HUES6 (cell line): ENCODE measurements around the gene GLT1D1.

Source experiments
- H3K27ac ChIP-seq: 2 replicates; pipeline ENCODE4 v1.7.0; 2013; ENCODE audit warnings: low read depth, mild to moderate bottlenecking, low read length, inconsistent platforms
- H3K27me3 ChIP-seq: 2 replicates; pipeline ENCODE4 v1.6.1; 2013; ENCODE audit warnings: low read length; ENCODE audit not compliant: control insufficient read depth, insufficient read depth
- H3K36me3 ChIP-seq: 2 replicates; pipeline ENCODE4 v1.6.1; 2013; ENCODE audit warnings: low read length; ENCODE audit not compliant: control insufficient read depth, insufficient read depth
- H3K4me1 ChIP-seq: 2 replicates; pipeline ENCODE4 v1.6.1; 2013; ENCODE audit warnings: low read length; ENCODE audit not compliant: control insufficient read depth, insufficient read depth
- H3K4me3 ChIP-seq: 2 replicates; pipeline ENCODE4 v1.5.1; 2013; ENCODE audit warnings: low read depth, low read length
- H3K9ac ChIP-seq: one replicate; pipeline ENCODE4 v1.6.1; 2013; ENCODE audit warnings: mild to moderate bottlenecking, low read length
- H3K9me3 ChIP-seq: 2 replicates; pipeline ENCODE4 v1.6.1; 2013; ENCODE audit warnings: low read depth, low read length; ENCODE audit not compliant: control insufficient read depth, insufficient read depth

Gene GLT1D1

DNA sequence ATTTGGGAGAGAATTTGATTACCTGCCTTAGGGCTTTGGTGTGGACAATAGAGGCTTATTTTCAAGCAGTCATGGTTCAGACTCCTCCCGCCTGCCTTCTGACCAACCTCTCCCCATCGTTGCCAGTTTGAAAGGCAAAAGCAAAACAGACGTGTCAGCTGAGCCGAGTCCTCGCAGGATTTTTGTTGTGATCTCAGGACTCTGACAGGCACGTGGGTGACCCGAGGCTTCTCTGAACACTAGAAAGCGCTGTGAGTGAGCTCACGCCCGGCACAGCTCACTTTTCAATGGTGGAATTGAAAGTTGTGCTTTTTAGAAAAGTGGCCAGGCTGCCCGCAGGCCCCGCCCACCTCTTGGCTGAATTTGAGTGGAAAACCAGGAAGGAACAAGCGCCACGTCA is 130.1 kb downstream of the GLT1D1 start:
- Histone ChIP-seq H3K27ac (no peak overlapping the region), H3K4me3 (no peak overlapping the region), H3K9ac (no peak overlapping the region), H3K36me3 (no peaks in the 10 kb centered on the region), H3K4me1 (peaks cover 8% of the 10 kb centered on the region), H3K9me3 (no peaks in the 10 kb centered on the region), H3K27me3 (no peaks in the 10 kb centered on the region)

DNA sequence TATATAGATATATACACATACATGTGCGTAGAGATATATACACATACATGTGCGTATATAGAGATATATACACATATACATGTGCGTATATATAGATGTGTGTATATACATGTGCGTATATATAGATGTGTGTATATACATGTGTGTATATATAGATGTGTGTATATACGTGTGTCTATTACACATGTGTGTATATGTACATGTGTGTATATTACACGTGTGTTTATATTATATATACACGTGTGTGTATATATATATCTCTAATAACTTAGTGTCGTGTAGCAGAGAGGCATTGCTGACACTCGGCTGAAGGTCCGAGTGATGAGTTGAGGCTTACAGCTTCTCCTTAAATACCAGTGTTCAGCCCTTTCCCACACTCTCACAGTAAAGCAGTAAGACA is 133.7 kb downstream of the GLT1D1 start:
- H3K4me1 ChIP-seq = peaks cover 5% of the 10 kb centered on the region; the same call in 1 of the 2 replicates
- no peaks in the 10 kb centered on the region for H3K27me3 ChIP-seq
- no peak overlapping the region for H3K9ac ChIP-seq
- H3K36me3 ChIP-seq = no peaks in the 10 kb centered on the region
- H3K27ac ChIP-seq = no peak overlapping the region
- no peak overlapping the region for H3K4me3 ChIP-seq
- peaks cover 8% of the 10 kb centered on the region; the same call in 1 of the 2 replicates for H3K9me3 ChIP-seq

DNA sequence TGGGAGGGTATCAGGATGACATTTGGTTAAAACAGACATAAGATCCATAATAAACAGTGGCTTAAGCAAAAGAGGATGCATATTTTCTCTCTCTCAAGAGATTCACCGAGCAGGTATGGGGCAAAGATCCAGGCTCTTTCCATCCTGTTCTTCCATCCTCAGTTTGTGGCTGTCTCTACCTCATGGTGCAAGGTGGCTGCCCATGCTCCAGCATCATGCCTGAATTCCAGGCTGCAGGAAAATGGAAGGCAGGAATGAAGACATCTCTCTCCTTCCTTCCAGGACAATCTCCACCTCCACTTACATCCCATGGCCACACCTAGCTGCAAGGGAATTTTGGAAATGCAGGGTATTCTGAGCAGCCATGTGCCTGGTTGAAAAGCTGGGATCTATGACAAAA is 136.0 kb downstream of the GLT1D1 start:
- H3K4me3 ChIP-seq = no peak overlapping the region
- H3K9me3 ChIP-seq = peaks cover 8% of the 10 kb centered on the region; the same call in 1 of the 2 replicates
- H3K27ac ChIP-seq = no peak overlapping the region
- no peaks in the 10 kb centered on the region for H3K27me3 ChIP-seq
- peaks cover 5% of the 10 kb centered on the region; the same call in 1 of the 2 replicates for H3K4me1 ChIP-seq
- no peak overlapping the region for H3K9ac ChIP-seq
- no peaks in the 10 kb centered on the region for H3K36me3 ChIP-seq

DNA sequence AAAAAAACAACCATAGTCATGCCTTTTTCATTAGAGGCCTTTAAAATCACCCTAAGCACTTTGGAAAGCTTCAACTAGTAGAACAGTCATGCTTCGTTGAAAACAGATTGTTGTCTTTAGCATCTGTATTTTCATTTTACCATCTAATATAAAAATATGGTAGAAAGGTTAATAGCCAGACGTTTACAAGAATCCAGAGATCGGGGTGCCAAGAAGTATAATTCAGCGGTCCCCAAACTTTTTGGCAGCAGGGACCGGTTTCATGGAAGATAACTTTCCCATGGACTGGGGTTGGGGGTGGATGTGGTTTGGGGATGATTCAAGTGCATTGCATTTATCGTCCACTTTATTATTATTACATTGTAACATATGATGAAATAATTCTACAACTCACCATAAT is 138.4 kb downstream of the GLT1D1 start:
- Histone ChIP-seq H3K9ac (no peak overlapping the region), H3K27ac (no peak overlapping the region), H3K4me1 (peaks cover 5% of the 10 kb centered on the region; the same call in 1 of the 2 replicates), H3K27me3 (no peaks in the 10 kb centered on the region), H3K9me3 (peaks cover 8% of the 10 kb centered on the region; the same call in 1 of the 2 replicates), H3K4me3 (no peak overlapping the region), H3K36me3 (no peaks in the 10 kb centered on the region)

DNA sequence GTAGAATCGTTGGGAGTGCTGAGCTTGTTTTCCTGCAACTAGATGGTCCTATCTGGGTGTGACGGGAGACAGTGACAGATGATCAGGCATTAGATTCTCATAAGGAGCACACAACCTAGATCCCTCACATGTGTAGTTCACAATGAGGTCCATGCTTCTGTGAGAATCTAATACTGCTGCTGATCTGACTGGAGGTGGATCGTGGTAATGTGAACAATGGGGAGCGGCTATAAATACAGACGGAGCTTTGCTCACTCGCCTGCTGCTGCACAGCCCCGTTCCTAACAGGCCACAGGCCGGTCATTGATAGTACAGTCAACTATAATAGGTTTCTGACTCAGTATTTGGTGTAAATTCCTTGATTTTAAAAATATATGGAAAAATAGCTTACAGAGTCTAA is 138.8 kb downstream of the GLT1D1 start:
- Histone ChIP-seq H3K27ac (no peak overlapping the region), H3K9ac (no peak overlapping the region), H3K36me3 (no peaks in the 10 kb centered on the region), H3K9me3 (peaks cover 8% of the 10 kb centered on the region; the same call in 1 of the 2 replicates), H3K27me3 (no peaks in the 10 kb centered on the region), H3K4me3 (no peak overlapping the region), H3K4me1 (peaks cover 5% of the 10 kb centered on the region; the same call in 1 of the 2 replicates)

DNA sequence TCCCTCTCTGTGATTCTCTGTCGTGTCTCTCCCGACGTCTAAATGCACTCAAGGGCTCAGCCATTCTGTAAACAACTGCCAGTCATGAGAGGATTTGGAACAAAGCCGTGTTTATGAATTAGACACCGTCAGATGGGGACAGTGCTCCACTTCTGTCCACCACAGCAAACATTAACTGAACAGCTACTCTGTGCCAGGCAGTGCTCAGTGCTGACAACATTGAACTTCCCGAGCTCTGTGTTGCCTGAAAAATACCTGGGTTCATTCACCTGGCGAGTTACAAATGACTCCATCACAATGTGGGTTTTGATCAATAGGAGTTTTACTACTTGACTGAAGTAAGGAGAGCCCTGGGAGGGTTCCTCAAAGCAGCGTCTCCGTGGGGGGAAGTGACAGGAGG is 139.3 kb downstream of the GLT1D1 start:
- Histone ChIP-seq H3K36me3 (no peaks in the 10 kb centered on the region), H3K27ac (no peak overlapping the region), H3K9me3 (peaks cover 8% of the 10 kb centered on the region; the same call in 1 of the 2 replicates), H3K27me3 (no peaks in the 10 kb centered on the region), H3K9ac (no peak overlapping the region), H3K4me3 (no peak overlapping the region), H3K4me1 (peaks cover 2% of the 10 kb centered on the region; the same call in 1 of the 2 replicates)

DNA sequence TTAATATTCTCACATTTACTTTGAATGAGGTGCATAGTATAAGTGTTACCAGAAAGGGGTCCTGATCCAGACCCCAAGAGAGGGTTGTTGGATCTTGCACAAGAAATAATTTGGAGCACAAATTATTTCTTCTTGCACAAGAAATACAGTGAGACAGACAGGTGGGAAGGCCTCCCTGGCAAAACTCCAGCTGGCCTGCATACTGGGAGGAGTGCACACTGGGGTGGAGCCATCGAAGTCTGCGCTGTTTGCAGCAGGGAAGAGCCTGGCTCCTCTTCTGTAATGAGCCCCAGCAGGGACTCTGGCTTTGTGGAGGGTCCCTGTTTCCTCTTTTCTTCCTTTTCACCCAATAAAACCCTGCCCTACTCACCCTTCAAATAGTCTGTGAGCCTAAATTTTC is 141.6 kb downstream of the GLT1D1 start:
- H3K9ac ChIP-seq = no peak overlapping the region

DNA sequence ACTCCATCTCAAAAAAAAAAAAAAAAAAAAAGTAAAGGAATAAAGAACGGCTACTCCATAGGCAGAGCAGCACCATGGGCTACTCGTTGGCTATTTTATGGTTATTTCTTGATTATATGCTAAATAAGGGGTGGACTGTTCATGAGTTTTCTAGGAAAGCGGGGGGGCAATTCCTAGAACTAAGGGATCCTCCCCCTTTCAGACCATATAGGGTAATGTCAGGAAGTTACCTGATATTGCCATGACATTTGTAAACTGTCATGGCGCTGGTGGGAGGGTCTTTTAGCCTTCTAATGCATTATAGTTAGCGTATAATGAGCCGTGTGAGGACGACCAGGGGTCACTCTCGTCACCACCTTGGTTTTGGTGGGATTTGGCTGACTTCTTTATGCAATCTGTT is 142.3 kb downstream of the GLT1D1 start:
- no peaks in the 10 kb centered on the region for H3K36me3 ChIP-seq
- H3K4me1 ChIP-seq = no peaks in the 10 kb centered on the region

More for the DNA sequence above, 141.6 kb downstream of the GLT1D1 start:
- H3K36me3 ChIP-seq = no peaks in the 10 kb centered on the region
- H3K4me1 ChIP-seq = no peaks in the 10 kb centered on the region
- no peak overlapping the region for H3K27ac ChIP-seq
- H3K4me3 ChIP-seq = no peak overlapping the region
- no peaks in the 10 kb centered on the region for H3K9me3 ChIP-seq
- H3K27me3 ChIP-seq = no peaks in the 10 kb centered on the region

DNA sequence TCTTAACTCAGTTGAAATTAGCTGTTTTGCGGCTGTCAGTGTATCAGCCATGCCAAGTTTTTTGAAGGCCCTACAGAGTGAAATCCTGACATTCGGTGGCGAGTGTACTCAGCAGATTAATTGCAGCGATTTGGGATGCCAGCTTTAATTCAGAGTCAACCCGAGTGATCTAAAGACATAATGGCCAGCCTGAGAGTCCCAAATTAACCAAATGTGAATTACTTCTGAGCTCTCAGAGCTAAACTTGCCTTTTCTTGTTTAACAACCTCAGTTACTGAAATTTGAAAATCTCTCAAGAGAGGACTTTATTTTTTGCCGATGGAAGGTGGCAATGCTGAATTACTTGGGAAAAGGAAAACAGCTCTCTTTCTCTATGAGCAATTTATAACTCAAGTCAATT is 148.5 kb downstream of the GLT1D1 start:
- H3K27ac ChIP-seq = no peak overlapping the region

More for the DNA sequence above, 142.3 kb downstream of the GLT1D1 start:
- no peaks in the 10 kb centered on the region for H3K9me3 ChIP-seq
- H3K4me3 ChIP-seq = no peak overlapping the region
- no peak overlapping the region for H3K27ac ChIP-seq
- H3K27me3 ChIP-seq = no peaks in the 10 kb centered on the region
- no peak overlapping the region for H3K9ac ChIP-seq

DNA sequence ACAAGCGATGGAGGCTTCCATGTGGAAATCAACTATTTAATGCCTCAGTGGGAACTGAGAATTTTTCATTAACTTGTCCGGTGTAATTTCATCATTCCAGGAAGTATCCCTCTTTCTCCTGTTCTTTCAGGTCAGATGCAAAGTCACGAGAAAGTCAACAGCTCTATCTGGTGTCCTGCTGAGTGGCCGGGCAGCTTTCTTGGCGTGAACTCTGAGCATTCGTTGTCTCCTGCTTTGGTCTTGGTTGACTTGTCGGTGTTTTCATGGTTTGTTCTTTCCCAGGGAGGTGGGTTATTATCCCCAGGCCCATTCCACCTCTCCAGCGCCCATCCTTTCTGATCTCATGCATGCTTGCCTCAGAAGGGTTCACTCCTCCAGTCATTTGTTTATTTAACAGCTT is 149.1 kb downstream of the GLT1D1 start:
- H3K27ac ChIP-seq = no peak overlapping the region
- H3K27me3 ChIP-seq = no peaks in the 10 kb centered on the region; the same call in 1 of the 2 replicates
- no peaks in the 10 kb centered on the region for H3K36me3 ChIP-seq
- H3K9ac ChIP-seq = no peak overlapping the region
- H3K4me3 ChIP-seq = no peak overlapping the region
- no peaks in the 10 kb centered on the region for H3K9me3 ChIP-seq
- H3K4me1 ChIP-seq = no peaks in the 10 kb centered on the region

More for the DNA sequence above, 148.5 kb downstream of the GLT1D1 start:
- no peaks in the 10 kb centered on the region for H3K9me3 ChIP-seq
- H3K4me3 ChIP-seq = no peak overlapping the region
- H3K9ac ChIP-seq = no peak overlapping the region
- no peaks in the 10 kb centered on the region for H3K4me1 ChIP-seq
- H3K36me3 ChIP-seq = no peaks in the 10 kb centered on the region
- no peaks in the 10 kb centered on the region; the same call in 1 of the 2 replicates for H3K27me3 ChIP-seq

DNA sequence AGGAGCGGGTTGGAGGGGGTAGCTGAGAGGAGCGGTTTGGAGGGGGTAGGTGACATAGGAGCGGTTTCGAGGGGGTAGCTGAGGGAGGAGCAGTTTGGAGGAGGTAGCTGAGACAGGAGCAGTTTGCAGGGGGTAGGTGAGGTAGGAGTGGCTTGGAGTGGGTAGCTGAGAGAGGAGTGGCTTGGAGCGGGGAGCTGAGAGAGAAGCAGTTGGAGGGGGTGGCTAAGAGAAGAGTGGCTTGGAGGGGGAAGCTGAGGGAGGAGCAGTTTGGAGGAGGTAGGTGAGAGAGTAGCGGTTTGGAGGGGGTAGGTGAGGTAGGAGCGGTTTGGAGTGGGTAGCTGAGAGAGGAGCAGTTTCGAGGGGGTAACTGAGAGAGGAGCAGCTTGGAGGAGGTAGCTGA is 152.1 kb downstream of the GLT1D1 start:
- no peaks in the 10 kb centered on the region for H3K4me1 ChIP-seq
- no peak overlapping the region for H3K9ac ChIP-seq
- H3K27ac ChIP-seq = no peak overlapping the region
- H3K4me3 ChIP-seq = no peak overlapping the region
- no peaks in the 10 kb centered on the region for H3K9me3 ChIP-seq
- no peaks in the 10 kb centered on the region; the same call in 1 of the 2 replicates for H3K27me3 ChIP-seq
- no peaks in the 10 kb centered on the region for H3K36me3 ChIP-seq
